DND-41 (cell line): ENCODE measurements around the gene PIGU.

ENCODE experiments used
- ATAC-seq: fragments of 200-7000 bp; cut with Tn5 transposase; 3 replicates; pipeline ENCODE4 v1.9.1; 2021; ENCODE audit warnings: low read depth; ENCODE audit not compliant: insufficient read depth
- DNase-seq: peaks from one replicate; pipeline ENCODE4 v3.0.0-alpha.2; 2020
- H2AFZ ChIP-seq: 2 replicates; pipeline ENCODE4 v1.6.0; 2012; ENCODE audit warnings: low read depth, low read length
- H3K27ac ChIP-seq: 2 replicates; pipeline ENCODE4 v1.5.1; 2012; ENCODE audit warnings: low read length, inconsistent platforms
- H3K27me3 ChIP-seq: fragments of 200-600 bp; sonication (generic); 2 replicates; pipeline ENCODE4 v1.6.0; 2012; ENCODE audit warnings: low read length, mild to moderate bottlenecking, inconsistent platforms; ENCODE audit not compliant: insufficient read depth, poor library complexity
- H3K36me3 ChIP-seq: 2 replicates; pipeline ENCODE4 v1.5.1; 2012; ENCODE audit warnings: low read length, inconsistent platforms; ENCODE audit not compliant: insufficient read depth
- H3K4me1 ChIP-seq: 2 replicates; pipeline ENCODE4 v1.5.1; 2012; ENCODE audit warnings: mild to moderate bottlenecking, low read length; ENCODE audit not compliant: insufficient read depth
- H3K4me2 ChIP-seq: 2 replicates; pipeline ENCODE4 v1.6.0; 2012; ENCODE audit warnings: mild to moderate bottlenecking, moderate library complexity, low read length, inconsistent platforms; ENCODE audit not compliant: insufficient read depth
- H3K4me3 ChIP-seq, 2 experiments: fragments of 200-600 bp in 1 of 2; shearing (Covaris generic) in 1 of 2; 2 replicates each; pipeline ENCODE4 v1.5.1; 2012 to 2016; ENCODE audit warnings: inconsistent platforms in 2 of 2, low read length in 2 of 2, mild to moderate bottlenecking in 2 of 2, low read depth in 1 of 2, moderate library complexity in 1 of 2
- H3K79me2 ChIP-seq: 2 replicates; pipeline ENCODE4 v1.6.0; 2012; ENCODE audit warnings: low read length, inconsistent platforms; ENCODE audit not compliant: insufficient read depth
- H3K9ac ChIP-seq: 2 replicates; pipeline ENCODE4 v1.6.0; 2012; ENCODE audit warnings: low read depth, mild to moderate bottlenecking, inconsistent platforms, low read length, moderate library complexity
- H3K9me3 ChIP-seq: 2 replicates; pipeline ENCODE4 v1.5.1; 2012; ENCODE audit warnings: low read length, moderate library complexity, mild to moderate bottlenecking, inconsistent platforms; ENCODE audit not compliant: insufficient read depth, severe bottlenecking
- H4K20me1 ChIP-seq: 2 replicates; pipeline ENCODE4 v1.6.0; 2012; ENCODE audit warnings: low read length; ENCODE audit not compliant: insufficient read depth
- CTCF ChIP-seq: IDR thresholded peaks from 2 replicates; pipeline ENCODE4 v1.5.1; 2012; ENCODE audit warnings: borderline replicate concordance, low read length, moderate library complexity, mild to moderate bottlenecking; ENCODE audit not compliant: poor library complexity, severe bottlenecking; ENCODE audit errors: extremely low read depth
- EZH2 ChIP-seq: IDR thresholded peaks from 3 replicates; pipeline ENCODE4 v1.6.1; 2012; ENCODE audit warnings: borderline replicate concordance, low read depth, mild to moderate bottlenecking, moderate library complexity, low read length, inconsistent platforms; ENCODE audit not compliant: severe bottlenecking

PIGU gene

GRCh38 chr20:34704177-34705007 is 27.5 kb upstream of the PIGU start, which contains the start of gene TP53INP2:
TP53INP2 (plus strand) TSS chr20:34704344; CDS start chr20:34708740, 4,396 bp downstream.
- peak; percentile 79 for ATAC-seq
- Histone ChIP-seq H3K27me3 (peaks cover 13% of the 10 kb centered on the region), H2AFZ (peak within 1 kb of the TSS; percentile 92), H3K27ac (peak within 1 kb of the TSS; percentile 54; the same call in 1 of the 2 replicates), H3K4me3 (peak within 1 kb of the TSS; percentile 59 to 88), H3K4me1 (peaks cover 22% of the 10 kb centered on the region), H3K9me3 (no peaks in the 10 kb centered on the region), H3K9ac (peak within 1 kb of the TSS; percentile 65), H3K36me3 (no peaks in the 10 kb centered on the region), H3K4me2 (peak within 1 kb of the TSS; percentile 99), H3K79me2 (no peaks in the 10 kb centered on the region), H4K20me1 (no peaks in the 10 kb centered on the region)
- TF ChIP-seq EZH2, result no peak
- TF ChIP-seq CTCF, result peak; percentile 1
- DNase-seq, result peak; percentile 85

GRCh38 chr20:34703424-34704176 is 26.7 kb upstream of the PIGU start:
- Histone ChIP-seq H4K20me1 (no peaks in the 10 kb centered on the region), H3K4me1 (peaks cover 19% of the 10 kb centered on the region), H3K4me2 (peak overlapping the region; percentile 99), H3K36me3 (no peaks in the 10 kb centered on the region), H3K79me2 (no peaks in the 10 kb centered on the region), H3K9me3 (no peaks in the 10 kb centered on the region), H3K9ac (peak overlapping the region; percentile 65), H3K4me3 (peak overlapping the region; percentile 59 to 88), H3K27ac (peak overlapping the region; percentile 54; the same call in 1 of the 2 replicates), H3K27me3 (peaks cover 11% of the 10 kb centered on the region), H2AFZ (peak overlapping the region; percentile 92)
- DNase-seq (no peak), ATAC-seq (peak; percentile 36; the same call in 2 of the 3 replicates)
- TF ChIP-seq EZH2 (no peak), CTCF (no peak)

- peaks cover 19% of the 10 kb centered on the region for H3K4me1 ChIP-seq
- no peak for ATAC-seq
Observed at GRCh38 chr20:34703061-34703423, 26.1 kb upstream of the PIGU start.

More at GRCh38 chr20:34703061-34703423, 26.1 kb upstream of the PIGU start:
- Histone ChIP-seq H3K9me3 (no peaks in the 10 kb centered on the region), H3K27me3 (peaks cover 11% of the 10 kb centered on the region), H3K27ac (no peak overlapping the region), H3K4me2 (peak overlapping the region; percentile 99), H3K4me3 (peak overlapping the region in 1 of 2 experiments; percentile 88; a peak in 2 of 4 replicates), H3K9ac (peak overlapping the region; percentile 65; the same call in 1 of the 2 replicates), H3K36me3 (no peaks in the 10 kb centered on the region), H3K79me2 (no peaks in the 10 kb centered on the region), H2AFZ (peak overlapping the region; percentile 92; the same call in 1 of the 2 replicates), H4K20me1 (no peaks in the 10 kb centered on the region)
- DNase-seq, result no peak
- TF ChIP-seq EZH2, result no peak
- no peak for TF ChIP-seq CTCF
